H9 (cell line): ENCODE measurements around the gene TSPOAP1. TPM values are rescaled to one million over a fixed set of nuclear protein-coding genes. Genes with fewer than 3 reads are reported as not detected.

Experiments
- DNase-seq: peaks from one replicate; pipeline ENCODE4 v3.0.0-alpha.2; 2017
- H2AFZ ChIP-seq: one replicate; pipeline ENCODE4 v1.6.1; 2013; ENCODE audit warnings: mild to moderate bottlenecking, low read length, control low read depth, moderate library complexity
- H2AK5ac ChIP-seq: 2 replicates; pipeline ENCODE4 v1.6.1; 2013; ENCODE audit warnings: low read length, control low read depth, mixed read lengths; ENCODE audit not compliant: insufficient read length
- H2BK120ac ChIP-seq: one replicate; pipeline ENCODE4 v1.6.1; 2013; ENCODE audit warnings: low read depth, mild to moderate bottlenecking, low read length, control low read depth, inconsistent platforms; ENCODE audit not compliant: poor library complexity, severe bottlenecking
- H2BK12ac ChIP-seq: 2 replicates; pipeline ENCODE4 v1.6.1; 2013; ENCODE audit warnings: low read length, control low read depth, mixed read lengths, low read depth; ENCODE audit not compliant: insufficient read length
- H2BK15ac ChIP-seq: 2 replicates; pipeline ENCODE4 v1.6.1; 2013; ENCODE audit warnings: low read depth, low read length, control low read depth
- H2BK20ac ChIP-seq: one replicate; pipeline ENCODE4 v1.6.1; 2013; ENCODE audit warnings: low read depth, mild to moderate bottlenecking, low read length, control low read depth, inconsistent platforms; ENCODE audit not compliant: poor library complexity, severe bottlenecking
- H2BK5ac ChIP-seq: 2 replicates; pipeline ENCODE4 v1.6.1; 2013; ENCODE audit warnings: low read length, control low read depth, mixed read lengths; ENCODE audit not compliant: insufficient read length
- H3K14ac ChIP-seq: 2 replicates; pipeline ENCODE4 v1.6.1; 2013; ENCODE audit warnings: low read length, control low read depth; ENCODE audit not compliant: insufficient read depth
- H3K18ac ChIP-seq: 2 replicates; pipeline ENCODE4 v1.6.1; 2013; ENCODE audit warnings: low read depth, mild to moderate bottlenecking, mixed read lengths, low read length, control low read depth; ENCODE audit not compliant: insufficient read length
- H3K23ac ChIP-seq: 2 replicates; pipeline ENCODE4 v1.6.1; 2013; ENCODE audit warnings: low read length, control low read depth, mixed read lengths, low read depth; ENCODE audit not compliant: insufficient read length
- H3K23me2 ChIP-seq: 2 replicates; pipeline ENCODE4 v1.6.1; 2013; ENCODE audit warnings: low read depth, mild to moderate bottlenecking, mixed read lengths, low read length, control low read depth; ENCODE audit not compliant: insufficient read length, poor library complexity, severe bottlenecking
- H3K27ac ChIP-seq: 2 replicates; pipeline ENCODE4 v1.5.1; 2013; ENCODE audit warnings: low read length, control low read depth, mixed read lengths, low read depth; ENCODE audit not compliant: insufficient read length
- H3K27me3 ChIP-seq: 2 replicates; pipeline ENCODE4 v1.6.1; 2013; ENCODE audit warnings: low read length, control low read depth, inconsistent platforms; ENCODE audit not compliant: insufficient read depth
- H3K4ac ChIP-seq: 2 replicates; pipeline ENCODE4 v1.6.1; 2013; ENCODE audit warnings: low read depth, mild to moderate bottlenecking, control low read depth, inconsistent platforms, low read length, moderate library complexity
- H3K4me1 ChIP-seq: 2 replicates; pipeline ENCODE4 v1.6.1; 2013; ENCODE audit warnings: low read length, control low read depth, inconsistent platforms; ENCODE audit not compliant: insufficient read depth
- H3K4me2 ChIP-seq: 2 replicates; pipeline ENCODE4 v1.6.1; 2013; ENCODE audit warnings: low read length, control low read depth, mixed read lengths; ENCODE audit not compliant: insufficient read length, insufficient read depth
- H3K56ac ChIP-seq: 2 replicates; pipeline ENCODE4 v1.6.1; 2013; ENCODE audit warnings: low read depth, mild to moderate bottlenecking, mixed read lengths, low read length, control low read depth; ENCODE audit not compliant: insufficient read length
- H3K79me1 ChIP-seq: 2 replicates; pipeline ENCODE4 v1.6.1; 2013; ENCODE audit warnings: low read depth, mild to moderate bottlenecking, moderate library complexity, low read length, control low read depth, inconsistent platforms; ENCODE audit not compliant: insufficient read depth, poor library complexity, severe bottlenecking
- H3K79me2 ChIP-seq: 2 replicates; pipeline ENCODE4 v1.6.1; 2013; ENCODE audit warnings: low read length, control low read depth, inconsistent platforms; ENCODE audit not compliant: insufficient read depth
- H3K9ac ChIP-seq: 2 replicates; pipeline ENCODE4 v1.6.1; 2013; ENCODE audit warnings: low read length, control low read depth, mixed read lengths; ENCODE audit not compliant: insufficient read length; ENCODE audit errors: extremely low read depth
- H3K9me3 ChIP-seq: one replicate; pipeline ENCODE4 v1.6.1; 2013; ENCODE audit warnings: low read depth, low read length, inconsistent platforms; ENCODE audit not compliant: control insufficient read depth
- H3T11ph ChIP-seq: one replicate; pipeline ENCODE4 v1.6.1; 2013; ENCODE audit warnings: mild to moderate bottlenecking, low read length, control low read depth, inconsistent platforms
- H4K20me1 ChIP-seq: one replicate; pipeline ENCODE4 v1.6.1; 2013; ENCODE audit not compliant: control insufficient read depth, insufficient read length, insufficient read depth
- H4K5ac ChIP-seq: 2 replicates; pipeline ENCODE4 v1.6.1; 2013; ENCODE audit warnings: low read depth, mild to moderate bottlenecking, mixed read lengths, low read length, control low read depth; ENCODE audit not compliant: insufficient read length
- H4K8ac ChIP-seq: replicated peaks from 2 replicates; pipeline ENCODE4 v1.6.1; 2013; ENCODE audit warnings: low read length, control low read depth, mixed read lengths, low read depth; ENCODE audit not compliant: insufficient read length
- H4K91ac ChIP-seq: 2 replicates; pipeline ENCODE4 v1.6.1; 2013; ENCODE audit warnings: low read depth, mild to moderate bottlenecking, moderate library complexity, mixed read lengths, low read length, control low read depth; ENCODE audit not compliant: insufficient read length
- H3K27ac Mint-ChIP-seq, 3 experiments: 2 replicates in 2 of 3; 3 replicates in 1 of 3; pipeline ENCODE4 v1.8.0; 2020 to 2021; ENCODE audit warnings: mixed read lengths in 3 of 3, mild to moderate bottlenecking in 1 of 3, moderate library complexity in 1 of 3
- H3K27me3 Mint-ChIP-seq: 2 replicates; pipeline ENCODE4 v1.8.0; 2021; ENCODE audit warnings: low read depth, mild to moderate bottlenecking, moderate library complexity, mixed read lengths
- H3K36me3 Mint-ChIP-seq, 3 experiments: 2 replicates in 2 of 3; 3 replicates in 1 of 3; pipeline ENCODE4 v1.8.0; 2020 to 2021; ENCODE audit warnings: low read depth in 3 of 3, mixed read lengths in 3 of 3; ENCODE audit not compliant: insufficient read depth in 1 of 3
- H3K4me1 Mint-ChIP-seq, 2 experiments: 2 replicates each; pipeline ENCODE4 v1.8.0; 2020; ENCODE audit warnings: mixed read lengths in 2 of 2
- H3K4me3 Mint-ChIP-seq, 2 experiments: 2 replicates in 1 of 2; 3 replicates in 1 of 2; pipeline ENCODE4 v1.8.0; 2020 to 2021; ENCODE audit warnings: mild to moderate bottlenecking in 2 of 2, mixed read lengths in 2 of 2, moderate library complexity in 1 of 2
- H3K9me3 Mint-ChIP-seq, 2 experiments: 2 replicates in 1 of 2; 3 replicates in 1 of 2; pipeline ENCODE4 v1.8.0; 2020; ENCODE audit warnings: mild to moderate bottlenecking in 2 of 2, mixed read lengths in 2 of 2, moderate library complexity in 1 of 2
- CTCF ChIP-seq: fragments of 200-600 bp; sonication (generic); conservative IDR thresholded peaks from 3 replicates; pipeline ENCODE4 v1.8.0; 2021; ENCODE audit warnings: antibody characterized with exemption, mild to moderate bottlenecking
- WGBS: extraction: QIAGEN DNeasy Blood & Tissue Kit; methylation state at CpG from one replicate; pipeline ENCODE4 v1.1.7; 2013; ENCODE audit warnings: missing lambda C conversion rate, low lambda C conversion rate, mixed read lengths; ENCODE audit not compliant: insufficient read length; ENCODE audit errors: extremely low coverage; 5-methylcytosine and 5-hydroxymethylcytosine counted together
- total RNA-seq: library from RNA; stranded (reverse); gene quantifications from 2 replicates; pipeline ENCODE4 v1.2.1, GENCODE V29; 2021

Gene TSPOAP1
- total RNA-seq, 1 experiment from 2014 or later = 17.3 TPM

- no peak overlapping the region for H3K4ac ChIP-seq
- Mint-ChIP-seq H3K27me3 (peaks cover 40% of the 10 kb centered on the region), H3K9me3 (no peaks in the 10 kb centered on the region), H3K4me1 (peaks cover 13 to 15% of the 10 kb centered on the region in 2 experiments), H3K36me3 (peaks cover 0 to 13% (median 2%) of the 10 kb centered on the region in 3 experiments; a peak in 5 of 7 replicates), H3K27ac (no peak overlapping the region; a peak in 1 of 7 replicates), H3K4me3 (no peak overlapping the region)
- H3K23me2 ChIP-seq = peaks cover 15% of the 10 kb centered on the region
- no peak for TF ChIP-seq CTCF
- no peak overlapping the region for H4K5ac ChIP-seq
- no peak overlapping the region for H2BK15ac ChIP-seq
- no peaks in the 10 kb centered on the region; the same call in 1 of the 2 replicates for H3K4me1 ChIP-seq
- H2BK120ac ChIP-seq = no peak overlapping the region
- no peaks in the 10 kb centered on the region for H4K20me1 ChIP-seq
- no peak overlapping the region for H2AK5ac ChIP-seq
- H4K8ac ChIP-seq = no peak overlapping the region
- H3K79me2 ChIP-seq = no peaks in the 10 kb centered on the region
- H3K9ac ChIP-seq = no peak overlapping the region
- no peak overlapping the region for H2BK12ac ChIP-seq
- H3K56ac ChIP-seq = no peak overlapping the region
- WGBS = no CpG with 5 or more reads among the region's 7 CpGs
- H2BK5ac ChIP-seq = no peak overlapping the region
- H3K27ac ChIP-seq = no peak overlapping the region
- no peaks in the 10 kb centered on the region for H3K79me1 ChIP-seq
- H4K91ac ChIP-seq = no peak overlapping the region
- no peak overlapping the region for H2BK20ac ChIP-seq
- no peaks in the 10 kb centered on the region; the same call in 1 of the 2 replicates for H3K27me3 ChIP-seq
- H3K4me2 ChIP-seq = no peak overlapping the region
- no peak overlapping the region for H3T11ph ChIP-seq
- H3K9me3 ChIP-seq = no peaks in the 10 kb centered on the region
- H2AFZ ChIP-seq = no peak overlapping the region
- no peak overlapping the region for H3K18ac ChIP-seq
- no peak for DNase-seq
- no peak overlapping the region for H3K23ac ChIP-seq
- H3K14ac ChIP-seq = no peak overlapping the region
Measured at GRCh38 chr17:58320163-58320558, 8.4 kb downstream of the TSPOAP1 start.
